SK-N-SH (cell line): ENCODE data around the gene PPP1R11.

Experiments
- CTCF ChIP-seq: fragments of 200-600 bp; sonication (generic); IDR thresholded peaks from 2 replicates; pipeline ENCODE4 v1.6.1; 2017; ENCODE audit warnings: antibody characterized with exemption, mild to moderate bottlenecking, moderate library complexity
- EP300 ChIP-seq, 2 experiments: IDR thresholded peaks; 2 replicates each; pipeline versions ENCODE4 v1.4.0 to v1.6.1; 2012; ENCODE audit warnings: borderline replicate concordance in 1 of 2, low read depth in 1 of 2, low read length in 1 of 2
- EZH2phosphoT487 ChIP-seq: fragments of 200-600 bp; sonication (generic); IDR thresholded peaks from 2 replicates; pipeline ENCODE4 v1.6.1; 2017; ENCODE audit warnings: low read depth, mixed run types, mild to moderate bottlenecking, antibody characterized with exemption, moderate library complexity, borderline replicate concordance
- FOSL2 ChIP-seq: IDR thresholded peaks from 2 replicates; pipeline ENCODE4 v1.4.0; 2012; ENCODE audit warnings: low read depth, mild to moderate bottlenecking, moderate library complexity, borderline replicate concordance
- JUND ChIP-seq: IDR thresholded peaks from 2 replicates; pipeline ENCODE4 v1.4.0; 2012
- MXI1 ChIP-seq: IDR thresholded peaks from 2 replicates; pipeline ENCODE4 v1.6.1; 2012; ENCODE audit warnings: mild to moderate bottlenecking, low read depth, low read length, improper control_type of control experiment
- NFIC ChIP-seq: IDR thresholded peaks from 2 replicates; pipeline ENCODE4 v1.4.0; 2012; ENCODE audit warnings: borderline replicate concordance
- NRF1 ChIP-seq: IDR thresholded peaks from 2 replicates; pipeline ENCODE4 v1.6.1; 2012; ENCODE audit warnings: low read depth, mild to moderate bottlenecking, low read length
- PBX3 ChIP-seq: IDR thresholded peaks from 2 replicates; pipeline ENCODE4; 2012
- REST ChIP-seq: IDR thresholded peaks from 2 replicates; pipeline ENCODE4 v1.6.1; 2012; ENCODE audit warnings: mild to moderate bottlenecking, low read depth, low read length, moderate library complexity
- RFX5 ChIP-seq: IDR thresholded peaks from 2 replicates; pipeline ENCODE4 v1.6.1; 2012; ENCODE audit warnings: mild to moderate bottlenecking, improper control_type of control experiment, low read length
- TAF1 ChIP-seq: IDR thresholded peaks from 2 replicates; pipeline ENCODE4 v1.6.1; 2012; ENCODE audit warnings: low read depth, mild to moderate bottlenecking, low read length, moderate library complexity, borderline replicate concordance
- ZBTB33 ChIP-seq: IDR thresholded peaks from 2 replicates; pipeline ENCODE4 v1.4.0; 2012; ENCODE audit warnings: low read depth, borderline replicate concordance
- TF ChIP-seq, protein P1 (sequence below): IDR thresholded peaks from 2 replicates; pipeline ENCODE4 v1.4.0; 2012; ENCODE audit warnings: low read depth

GRCh38 chr6:30067460-30068139 lies 602 bp downstream of the PPP1R11 start:
- TF ChIP-seq TAF1, result no peak
- no peak for TF ChIP-seq EZH2phosphoT487
- no peak for TF ChIP-seq CTCF
- TF ChIP-seq MXI1, result no peak; the same call in 1 of the 2 replicates
- no peak for TF ChIP-seq RFX5
- TF ChIP-seq PBX3, result no peak
- TF ChIP-seq ZBTB33, result no peak
- no peak for TF ChIP-seq NRF1
- no peak for TF ChIP-seq EP300 (IDR thresholded peaks at IDR 0.05; ENCODE audit: borderline replicate concordance in 1 of 2, low read depth in 1 of 2, low read length in 1 of 2)
- TF ChIP-seq JUND, result no peak
- no peak for TF ChIP-seq FOSL2
- TF ChIP-seq, protein P1, sequence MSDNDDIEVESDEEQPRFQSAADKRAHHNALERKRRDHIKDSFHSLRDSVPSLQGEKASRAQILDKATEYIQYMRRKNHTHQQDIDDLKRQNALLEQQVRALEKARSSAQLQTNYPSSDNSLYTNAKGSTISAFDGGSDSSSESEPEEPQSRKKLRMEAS, result no peak
- no peak for TF ChIP-seq NFIC
- TF ChIP-seq REST, result no peak
